Activated naive CD8-positive, alpha-beta T cell treated with anti-CD3 and anti-CD28 coated beads, Interleukin-2, amount 10 ng/mL, durations not matched to agents 7 days and 5 days (primary cell): Measurements from ENCODE around the gene ACOT6. TPM values are rescaled to one million over a fixed set of nuclear protein-coding genes. Genes with fewer than 3 reads are reported as not detected.
"Not testable (repeated sequence)": the region's sequence is repeated elsewhere in the genome, so short reads cannot be mapped to it uniquely, and the experiment has no call there.

ENCODE experiments used
- ATAC-seq: fragments of 150-1000 bp; cut with Tn5 transposase; one replicate; pipeline ENCODE4 v1.10.0; 2021; ENCODE audit warnings: low read depth, moderate library complexity
- POLR2A ChIA-PET: fragments of 350-600 bp; sonication (Branson Sonifier 250); formaldehyde crosslinking; loops from one replicate; lab custom pipeline; 2021; ENCODE audit warnings: antibody characterized with exemption; lab: Charles Lee
- DNase-seq: peaks from one replicate; pipeline ENCODE4 v3.0.0; 2021
- H3K27ac Mint-ChIP-seq: one replicate; pipeline ENCODE4 v1.8.0; 2022; ENCODE audit warnings: mild to moderate bottlenecking, mixed read lengths
- H3K27me3 Mint-ChIP-seq: one replicate; pipeline ENCODE4 v1.8.0; 2022; ENCODE audit warnings: mild to moderate bottlenecking, moderate library complexity, mixed read lengths
- H3K36me3 Mint-ChIP-seq: one replicate; pipeline ENCODE4 v1.8.0; 2021; ENCODE audit warnings: mild to moderate bottlenecking, mixed read lengths
- H3K4me1 Mint-ChIP-seq: one replicate; pipeline ENCODE4 v1.8.0; 2021; ENCODE audit warnings: mixed read lengths
- H3K4me3 Mint-ChIP-seq: one replicate; pipeline ENCODE4 v1.8.0; 2022; ENCODE audit warnings: mild to moderate bottlenecking, moderate library complexity, mixed read lengths
- H3K9me3 Mint-ChIP-seq: one replicate; pipeline ENCODE4 v1.8.0; 2021; ENCODE audit warnings: mixed read lengths
- total RNA-seq, 2 experiments: library from RNA; stranded (reverse); gene quantifications; one replicate each; pipeline ENCODE4 v1.2.3, GENCODE V29; 2021

The ACOT6 gene, protein sequence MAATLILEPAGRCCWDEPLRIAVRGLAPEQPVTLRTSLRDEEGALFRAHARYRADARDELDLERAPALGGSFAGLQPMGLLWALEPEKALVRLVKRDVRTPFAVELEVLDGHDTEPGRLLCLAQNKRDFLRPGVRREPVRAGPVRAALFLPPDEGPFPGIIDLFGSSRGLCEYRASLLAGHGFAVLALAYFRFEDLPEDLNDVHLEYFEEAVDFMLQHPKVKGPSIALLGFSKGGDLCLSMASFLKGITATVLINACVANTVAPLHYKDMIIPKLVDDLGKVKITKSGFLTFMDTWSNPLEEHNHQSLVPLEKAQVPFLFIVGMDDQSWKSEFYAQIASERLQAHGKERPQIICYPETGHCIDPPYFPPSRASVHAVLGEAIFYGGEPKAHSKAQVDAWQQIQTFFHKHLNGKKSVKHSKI
- total RNA-seq = not detected

DNA sequence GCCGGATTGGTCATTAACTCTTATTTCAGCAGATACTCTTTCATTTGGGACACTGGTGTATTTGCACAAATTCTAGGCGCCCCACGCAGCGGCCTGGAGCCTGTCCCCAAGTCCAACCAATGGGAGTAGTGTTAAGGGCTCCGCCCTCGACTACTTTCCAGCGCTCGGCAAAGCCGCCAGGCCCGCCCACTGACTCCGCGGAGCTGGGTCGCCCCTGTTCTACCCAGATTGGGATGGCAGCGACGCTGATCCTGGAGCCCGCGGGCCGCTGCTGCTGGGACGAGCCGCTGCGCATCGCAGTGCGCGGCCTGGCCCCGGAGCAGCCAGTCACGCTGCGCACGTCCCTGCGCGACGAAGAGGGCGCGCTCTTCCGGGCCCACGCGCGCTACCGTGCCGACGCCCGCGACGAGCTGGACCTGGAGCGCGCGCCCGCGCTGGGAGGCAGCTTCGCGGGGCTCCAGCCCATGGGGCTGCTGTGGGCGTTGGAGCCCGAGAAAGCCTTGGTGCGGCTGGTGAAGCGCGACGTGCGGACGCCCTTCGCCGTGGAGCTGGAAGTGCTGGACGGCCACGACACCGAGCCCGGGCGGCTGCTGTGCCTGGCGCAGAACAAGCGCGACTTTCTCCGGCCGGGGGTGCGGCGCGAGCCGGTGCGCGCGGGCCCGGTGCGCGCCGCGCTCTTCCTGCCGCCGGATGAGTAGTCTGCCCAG lies at the start of gene ACOT6:
Gene ACOT6 (plus strand): TSS at position 179 of the 707 bp plus-strand sequence. CDS start 55 bp downstream, at position 234.
- peak within 1 kb of the TSS; percentile 72 for H3K27ac Mint-ChIP-seq
- ATAC-seq (peak; percentile 84), DNase-seq (peak; percentile 80)

DNA sequence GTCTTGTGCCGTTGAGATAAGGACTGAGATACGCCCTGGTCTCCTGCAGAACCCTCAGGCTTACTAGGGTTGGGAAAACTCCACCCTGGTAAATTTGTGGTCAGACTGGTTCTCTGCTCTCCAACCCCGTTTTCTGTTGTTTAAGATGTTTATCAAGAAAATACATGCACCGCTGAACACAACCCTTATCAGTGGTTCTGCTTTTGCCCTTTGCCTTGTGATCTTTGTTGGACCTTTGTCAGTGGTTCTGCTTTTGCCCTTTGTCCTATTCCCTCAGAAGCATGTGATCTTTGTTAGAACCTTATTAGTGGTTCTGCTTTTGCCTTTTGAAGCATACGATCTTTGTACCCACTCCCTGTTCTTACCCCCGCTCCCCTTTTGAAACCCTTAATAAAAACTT lies 49.6 kb upstream of the ACOT6 start:
- H3K27me3 Mint-ChIP-seq, H3K27ac Mint-ChIP-seq, ATAC-seq, DNase-seq, H3K9me3 Mint-ChIP-seq, POLR2A ChIA-PET, H3K4me3 Mint-ChIP-seq: not testable (repeated sequence)
- peaks cover 21% of the 10 kb centered on the region for H3K36me3 Mint-ChIP-seq
- H3K4me1 Mint-ChIP-seq = peaks cover 20% of the 10 kb centered on the region

More for the DNA sequence above, at the start of gene ACOT6:
- POLR2A ChIA-PET = interaction anchor here (0.5 to 1.9 kb wide), 11 partner anchors 13 to 274 kb away, joined by 3 to 18 read pairs (median 6); partner anchors contain the start of genes ACOT2, ACOT4, DNAL1 and PTGR2
- no peaks in the 10 kb centered on the region for H3K36me3 Mint-ChIP-seq
- peak within 1 kb of the TSS; percentile 86 for H3K4me3 Mint-ChIP-seq
- no peaks in the 10 kb centered on the region for H3K9me3 Mint-ChIP-seq
- peaks cover 10% of the 10 kb centered on the region for H3K4me1 Mint-ChIP-seq
- peaks cover 2% of the 10 kb centered on the region for H3K27me3 Mint-ChIP-seq

DNA sequence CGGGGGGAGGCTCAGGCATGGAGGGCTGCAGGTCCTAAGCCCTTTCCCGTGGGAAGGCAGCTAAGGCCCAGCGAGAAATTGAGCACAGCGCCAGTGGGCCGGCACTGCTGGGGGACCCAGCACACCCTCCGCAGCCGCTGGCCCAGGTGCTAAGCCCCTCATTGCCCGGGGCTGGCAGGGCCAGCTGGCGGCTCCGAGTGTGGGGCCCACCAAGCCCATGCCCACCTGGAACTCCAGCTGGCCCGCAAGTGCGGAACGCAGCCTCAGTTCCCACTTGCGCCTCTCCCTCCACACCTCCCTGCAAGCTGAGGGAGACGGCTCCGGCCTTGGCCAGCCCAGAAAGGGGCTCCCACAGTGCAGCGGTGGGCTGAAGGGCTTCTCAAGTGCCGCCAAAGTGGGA lies 45.9 kb upstream of the ACOT6 start:
- not testable (repeated sequence) for H3K4me3 Mint-ChIP-seq, H3K27me3 Mint-ChIP-seq, H3K9me3 Mint-ChIP-seq, DNase-seq, H3K27ac Mint-ChIP-seq, ATAC-seq
- peaks cover 21% of the 10 kb centered on the region for H3K36me3 Mint-ChIP-seq
- H3K4me1 Mint-ChIP-seq = peaks cover 37% of the 10 kb centered on the region
- POLR2A ChIA-PET = interaction anchor here (0.6 to 1.5 kb wide), 3 partner anchors 57 to 106 kb away, joined by 3 to 5 read pairs (median 4); partner anchors contain the start of gene RIOX1

DNA sequence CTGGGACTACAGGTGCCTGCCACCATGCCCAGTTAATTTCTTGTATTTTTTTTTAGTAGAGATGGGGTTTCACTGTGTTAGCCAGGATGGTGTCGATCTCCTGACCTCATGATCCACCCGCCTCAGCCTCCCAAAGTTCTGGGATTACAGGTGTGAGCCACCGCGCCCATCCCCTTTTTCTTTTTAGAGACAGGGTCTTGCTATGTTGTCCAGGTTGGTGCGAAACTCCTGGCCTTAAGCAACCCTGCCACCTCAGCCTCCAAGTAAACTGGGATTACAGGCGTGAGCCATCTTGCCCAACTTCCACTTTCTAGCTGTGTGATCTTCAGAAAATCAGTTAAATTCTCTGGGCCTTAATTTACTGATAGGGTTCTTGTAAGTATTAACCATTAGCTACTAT lies 45.4 kb upstream of the ACOT6 start:
- Mint-ChIP-seq H3K27ac (peak overlapping the region; percentile 12), H3K36me3 (peaks cover 16% of the 10 kb centered on the region)
- ATAC-seq = not testable (repeated sequence)

DNA sequence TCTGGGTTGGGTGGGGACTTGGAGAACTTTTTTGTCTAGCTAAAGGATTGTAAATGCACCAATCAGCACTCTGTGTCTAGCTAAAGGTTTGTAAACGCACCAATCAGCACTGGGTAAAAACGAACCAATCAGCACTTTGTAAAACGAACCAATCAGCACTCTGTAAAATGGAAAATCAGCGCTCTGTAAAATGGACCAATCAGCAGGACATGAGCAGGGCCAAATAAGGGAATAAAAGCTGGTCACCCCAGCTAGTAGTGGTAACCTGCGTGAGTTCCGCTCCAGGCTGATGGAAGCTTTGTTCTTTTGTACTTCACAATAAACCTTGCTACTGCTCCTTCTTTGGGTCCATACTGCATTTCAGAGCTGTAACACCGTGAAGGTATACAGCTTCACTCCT lies 45.0 kb upstream of the ACOT6 start:
- ATAC-seq (no peak), DNase-seq (no peak)
- Mint-ChIP-seq H3K27me3 (no peaks in the 10 kb centered on the region), H3K4me3 (peak overlapping the region; percentile 95), H3K4me1 (peaks cover 33% of the 10 kb centered on the region), H3K36me3 (peaks cover 18% of the 10 kb centered on the region), H3K27ac (peak overlapping the region; percentile 98), H3K9me3 (peaks cover 5% of the 10 kb centered on the region)
- POLR2A ChIA-PET = interaction anchor here (1.3 to 3.7 kb wide), 3 partner anchors 58 to 77 kb away, joined by 3 to 23 read pairs (median 4); partner anchors contain the start of gene RIOX1

More for the DNA sequence above, 45.4 kb upstream of the ACOT6 start:
- Mint-ChIP-seq H3K4me3 (peak overlapping the region; percentile 95), H3K4me1 (peaks cover 34% of the 10 kb centered on the region)
- DNase-seq, H3K27me3 Mint-ChIP-seq, H3K9me3 Mint-ChIP-seq: not testable (repeated sequence)
- POLR2A ChIA-PET = interaction anchor here (1.3 to 1.5 kb wide), 2 partner anchors 58 to 76 kb away, joined by 3 to 4 read pairs; partner anchors contain the start of gene RIOX1

DNA sequence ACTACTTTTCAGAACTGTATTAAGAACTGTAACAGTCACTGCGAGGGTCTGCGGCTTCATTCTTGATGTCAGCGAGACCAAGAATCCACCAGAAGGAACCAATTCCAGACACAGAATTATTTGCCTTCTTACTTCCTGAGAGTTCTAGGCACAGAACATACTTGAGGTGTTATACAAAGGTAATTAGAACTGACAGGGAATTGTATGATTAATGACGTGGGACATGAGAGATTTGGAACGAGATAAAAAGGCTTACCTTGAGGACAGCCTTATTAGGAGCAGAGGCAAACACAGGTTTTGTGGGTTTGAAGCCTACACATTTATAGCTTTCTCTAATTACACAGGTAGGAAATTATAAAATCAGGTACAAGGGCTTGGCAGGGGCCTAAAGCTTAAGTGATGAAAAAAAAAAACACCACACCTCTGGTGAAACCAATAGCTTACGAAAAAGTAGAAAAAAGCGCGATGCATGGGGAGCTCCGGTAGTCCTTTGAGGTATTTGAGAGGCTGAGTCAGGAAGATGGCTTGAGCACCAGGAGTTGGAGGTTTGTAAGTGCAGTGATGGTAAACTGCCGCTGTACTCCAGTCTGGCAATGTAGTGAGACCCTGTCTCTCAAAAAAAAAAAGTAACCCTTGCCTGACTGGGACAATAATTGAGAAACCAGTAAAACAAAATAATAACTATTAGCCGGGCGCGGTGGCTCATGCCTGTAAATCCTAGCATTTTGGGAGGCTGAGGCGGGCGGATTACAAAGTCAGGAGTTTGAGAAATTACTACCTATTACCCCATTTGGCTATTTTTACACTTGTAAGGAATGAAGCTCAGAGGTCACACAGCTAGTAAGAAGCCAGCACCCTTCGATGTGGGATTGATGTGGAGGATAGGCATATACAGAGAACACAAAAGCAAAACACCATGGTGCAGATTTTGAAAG lies 44.1 kb upstream of the ACOT6 start:
- ATAC-seq (no peak), DNase-seq (no peak)
- Mint-ChIP-seq H3K4me3 (peak overlapping the region; percentile 95), H3K4me1 (peaks cover 33% of the 10 kb centered on the region), H3K36me3 (peaks cover 15% of the 10 kb centered on the region), H3K9me3 (no peaks in the 10 kb centered on the region), H3K27ac (peak overlapping the region; percentile 98), H3K27me3 (no peaks in the 10 kb centered on the region)
- POLR2A ChIA-PET = interaction anchor here (0.6 to 3.7 kb wide), 18 partner anchors 10 to 516 kb away, joined by 3 to 23 read pairs (median 4); partner anchors contain the start of genes ACOT1, ACOT4, ACOT6 and ALDH6A1

DNA sequence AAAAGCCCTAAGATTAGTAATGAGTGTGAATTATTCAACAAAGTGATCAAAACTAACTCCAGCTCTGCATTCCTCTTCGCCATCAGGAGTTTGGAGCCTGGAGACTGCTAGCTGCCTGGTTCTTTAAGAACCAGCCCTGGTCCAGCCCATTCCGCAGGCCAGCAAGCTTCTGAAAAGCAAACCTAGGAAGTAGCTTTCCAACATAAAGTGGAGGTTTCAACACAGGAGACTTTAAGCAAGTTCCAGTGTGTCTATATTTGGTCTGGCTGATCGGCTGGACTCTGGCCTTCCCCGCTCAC lies 43.5 kb upstream of the ACOT6 start:
- ATAC-seq, H3K9me3 Mint-ChIP-seq, H3K27me3 Mint-ChIP-seq, DNase-seq: not testable (repeated sequence)
- H3K4me3 Mint-ChIP-seq = peak overlapping the region; percentile 95
- H3K4me1 Mint-ChIP-seq = peaks cover 33% of the 10 kb centered on the region
- POLR2A ChIA-PET = interaction anchor here (0.5 to 3.7 kb wide), 17 partner anchors 9 to 516 kb away, joined by 3 to 23 read pairs (median 4); partner anchors contain the start of genes ACOT4, ACOT6, ALDH6A1 and DNAL1
- peak overlapping the region; percentile 98 for H3K27ac Mint-ChIP-seq
- H3K36me3 Mint-ChIP-seq = peaks cover 19% of the 10 kb centered on the region

DNA sequence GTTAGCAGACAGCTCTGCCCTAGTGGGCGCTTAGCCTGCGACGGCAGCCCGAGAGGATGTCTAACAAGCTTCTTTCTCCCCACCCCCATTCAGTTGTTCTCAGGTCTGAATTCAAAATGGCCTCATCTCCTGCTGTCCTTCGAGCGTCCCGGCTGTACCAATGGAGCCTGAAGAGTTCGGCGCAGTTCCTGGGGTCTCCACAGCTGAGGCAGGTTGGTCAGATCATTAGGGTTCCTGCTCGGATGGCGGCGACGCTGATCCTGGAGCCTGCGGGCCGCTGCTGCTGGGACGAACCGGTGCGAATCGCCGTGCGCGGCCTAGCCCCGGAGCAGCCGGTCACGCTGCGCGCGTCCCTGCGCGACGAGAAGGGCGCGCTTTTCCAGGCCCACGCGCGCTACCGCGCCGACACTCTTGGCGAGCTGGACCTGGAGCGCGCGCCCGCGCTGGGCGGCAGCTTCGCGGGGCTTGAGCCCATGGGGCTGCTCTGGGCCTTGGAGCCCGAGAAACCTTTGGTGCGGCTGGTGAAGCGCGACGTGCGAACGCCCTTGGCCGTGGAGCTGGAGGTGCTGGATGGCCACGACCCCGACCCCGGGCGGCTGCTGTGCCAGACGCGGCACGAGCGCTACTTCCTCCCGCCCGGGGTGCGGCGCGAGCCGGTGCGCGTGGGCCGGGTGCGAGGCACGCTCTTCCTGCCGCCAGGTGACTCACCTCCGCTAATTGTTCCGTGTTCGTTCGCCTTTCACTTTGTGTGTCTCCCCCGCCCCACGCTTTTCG lies 42.9 kb upstream of the ACOT6 start, which contains the start of gene ACOT2:
Gene ACOT2 (plus strand): TSS at position 29 of the 774 bp plus-strand sequence. CDS start 28 bp downstream, at position 57.
- POLR2A ChIA-PET = interaction anchor here (0.5 to 3.7 kb wide), 18 partner anchors 9 to 515 kb away, joined by 3 to 23 read pairs (median 4); partner anchors contain the start of genes ACOT4, ACOT6, ALDH6A1 and DNAL1
- Mint-ChIP-seq H3K4me1 (peaks cover 33% of the 10 kb centered on the region), H3K27ac (peak within 1 kb of the TSS; percentile 98), H3K4me3 (peak within 1 kb of the TSS; percentile 95), H3K36me3 (peaks cover 22% of the 10 kb centered on the region)
- DNase-seq = peak; percentile 79
- H3K27me3 Mint-ChIP-seq, H3K9me3 Mint-ChIP-seq: not testable (repeated sequence)
- ATAC-seq = peak; percentile 71

DNA sequence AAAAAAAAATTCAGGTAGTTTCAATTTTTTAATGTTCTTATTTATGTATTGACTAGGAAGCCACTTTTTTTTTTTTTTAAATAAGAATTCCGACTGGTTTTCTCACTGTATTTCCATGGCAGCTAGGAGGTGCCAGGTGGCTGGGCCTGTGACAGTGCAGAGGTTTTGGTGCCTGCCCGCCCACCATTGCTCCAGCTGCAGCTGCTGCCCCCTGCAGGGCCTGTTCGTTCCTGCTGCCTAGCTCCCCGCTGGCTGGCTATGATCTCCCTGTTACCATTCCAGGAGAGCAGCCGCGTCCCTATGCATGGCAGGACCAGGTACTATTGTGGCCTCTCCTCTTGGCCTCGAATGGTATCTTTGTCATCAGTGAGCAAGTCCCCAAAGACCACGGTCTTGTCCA lies 41.4 kb upstream of the ACOT6 start:
- DNase-seq (peak; percentile 74), ATAC-seq (peak; percentile 67)
- Mint-ChIP-seq H3K4me1 (peaks cover 26% of the 10 kb centered on the region), H3K4me3 (peak overlapping the region; percentile 32), H3K36me3 (peaks cover 18% of the 10 kb centered on the region)
- H3K27ac Mint-ChIP-seq, H3K9me3 Mint-ChIP-seq, H3K27me3 Mint-ChIP-seq: not testable (repeated sequence)
- POLR2A ChIA-PET = interaction anchor here (0.5 to 3.7 kb wide), 6 partner anchors 21 to 629 kb away, joined by 3 to 23 read pairs (median 4); partner anchors contain the start of genes ACOT4, ACOT6, COQ6 and FAM161B

DNA sequence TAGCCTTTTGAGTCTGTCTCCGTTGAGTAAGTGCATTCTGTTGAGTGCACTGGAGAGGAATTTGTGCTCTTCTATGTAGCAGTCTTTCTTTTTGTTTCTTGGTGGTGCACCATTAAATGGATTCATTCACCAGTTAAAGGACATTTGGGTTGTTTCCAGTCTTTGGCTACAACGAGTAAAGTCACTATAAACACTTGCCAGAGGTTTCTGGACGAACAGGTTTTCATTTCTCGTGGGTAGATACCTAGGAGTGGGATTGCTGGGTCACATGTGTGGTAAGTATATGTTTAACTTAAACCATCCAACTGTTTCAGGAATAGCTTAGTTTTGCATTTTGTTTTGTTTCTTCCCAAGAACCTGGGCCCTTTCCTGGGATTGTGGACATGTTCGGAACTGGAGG lies 39.3 kb upstream of the ACOT6 start:
- H3K9me3 Mint-ChIP-seq, ATAC-seq, DNase-seq, H3K27ac Mint-ChIP-seq, POLR2A ChIA-PET, H3K27me3 Mint-ChIP-seq, H3K4me3 Mint-ChIP-seq: not testable (repeated sequence)
- H3K4me1 Mint-ChIP-seq = peaks cover 14% of the 10 kb centered on the region
- peaks cover 17% of the 10 kb centered on the region for H3K36me3 Mint-ChIP-seq

DNA sequence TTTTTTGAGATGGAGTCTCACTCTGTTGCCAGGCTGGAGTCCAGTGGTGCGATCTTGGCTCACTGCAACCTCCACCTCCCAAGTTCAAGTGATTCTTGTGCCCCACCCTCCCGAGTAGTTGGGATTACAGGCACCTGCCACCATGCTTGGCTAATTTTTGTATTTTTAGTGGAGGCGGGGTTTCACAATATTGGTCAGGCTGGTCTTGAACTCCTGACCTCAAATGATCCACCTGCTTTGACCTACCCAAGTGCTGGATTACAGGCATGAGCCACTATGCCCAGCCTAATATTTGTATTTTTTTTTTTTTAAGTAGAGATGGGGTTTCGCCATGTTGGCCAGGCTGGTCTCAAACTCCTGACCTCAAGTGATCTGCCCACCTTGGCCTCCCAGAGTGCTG lies 38.6 kb upstream of the ACOT6 start:
- ATAC-seq, DNase-seq, H3K4me1 Mint-ChIP-seq, POLR2A ChIA-PET, H3K9me3 Mint-ChIP-seq, H3K4me3 Mint-ChIP-seq, H3K27me3 Mint-ChIP-seq, H3K27ac Mint-ChIP-seq: not testable (repeated sequence)
- peaks cover 20% of the 10 kb centered on the region for H3K36me3 Mint-ChIP-seq
